CD4-positive, alpha-beta T cell treated with Interleukin-4 for 1 hour (primary cell): ENCODE measurements around the gene VSTM2B.
"Not testable (repeated sequence)": the region's sequence is repeated elsewhere in the genome, so short reads cannot be mapped to it uniquely, and the experiment has no call there.

ENCODE experiments used
- DNase-seq, 2 donors: peaks; one replicate each; pipeline ENCODE4 v3.0.0-alpha.2; 2020 to 2022

The VSTM2B gene

DNA sequence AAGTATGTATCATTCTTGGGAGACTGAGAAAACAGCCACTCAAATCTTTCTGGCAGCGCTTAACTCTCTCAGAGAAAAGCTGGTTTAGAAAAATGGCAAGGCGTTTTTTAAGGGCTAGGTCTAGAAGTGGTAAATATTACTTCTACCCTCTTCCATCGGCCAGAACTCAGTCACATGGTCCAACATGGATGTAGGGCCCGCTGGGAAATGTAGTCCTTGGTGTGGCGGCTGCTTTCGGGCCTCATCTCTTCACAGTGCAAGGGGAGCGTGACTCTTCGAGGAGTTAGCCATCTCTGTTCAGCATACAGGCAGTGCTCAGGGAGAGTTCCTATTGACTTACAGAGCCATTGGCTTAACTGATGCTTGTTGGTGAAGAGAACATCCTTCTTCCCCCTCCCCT lies 6.3 kb downstream of the VSTM2B start:
- DNase-seq, result no peak

DNA sequence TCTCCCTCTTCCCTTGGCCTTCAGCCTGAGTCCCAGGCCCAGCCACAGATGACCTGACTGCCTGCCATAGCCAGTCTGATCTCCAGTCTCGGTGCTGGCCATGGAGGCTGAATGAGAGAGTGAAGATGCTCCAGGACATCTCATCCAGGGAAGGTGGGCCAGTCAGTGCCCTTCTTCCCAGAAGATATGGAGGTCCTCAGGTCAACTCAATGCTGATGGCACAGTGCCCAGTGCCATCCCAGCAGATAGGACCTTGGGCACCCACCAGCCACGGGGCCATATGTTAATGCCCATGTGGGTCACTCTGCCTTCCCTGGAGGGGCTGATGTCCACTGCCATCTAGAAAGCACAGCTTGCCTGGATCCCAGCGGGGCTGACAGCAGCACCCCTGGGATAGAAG lies 7.2 kb downstream of the VSTM2B start:
- DNase-seq, result no peak

DNA sequence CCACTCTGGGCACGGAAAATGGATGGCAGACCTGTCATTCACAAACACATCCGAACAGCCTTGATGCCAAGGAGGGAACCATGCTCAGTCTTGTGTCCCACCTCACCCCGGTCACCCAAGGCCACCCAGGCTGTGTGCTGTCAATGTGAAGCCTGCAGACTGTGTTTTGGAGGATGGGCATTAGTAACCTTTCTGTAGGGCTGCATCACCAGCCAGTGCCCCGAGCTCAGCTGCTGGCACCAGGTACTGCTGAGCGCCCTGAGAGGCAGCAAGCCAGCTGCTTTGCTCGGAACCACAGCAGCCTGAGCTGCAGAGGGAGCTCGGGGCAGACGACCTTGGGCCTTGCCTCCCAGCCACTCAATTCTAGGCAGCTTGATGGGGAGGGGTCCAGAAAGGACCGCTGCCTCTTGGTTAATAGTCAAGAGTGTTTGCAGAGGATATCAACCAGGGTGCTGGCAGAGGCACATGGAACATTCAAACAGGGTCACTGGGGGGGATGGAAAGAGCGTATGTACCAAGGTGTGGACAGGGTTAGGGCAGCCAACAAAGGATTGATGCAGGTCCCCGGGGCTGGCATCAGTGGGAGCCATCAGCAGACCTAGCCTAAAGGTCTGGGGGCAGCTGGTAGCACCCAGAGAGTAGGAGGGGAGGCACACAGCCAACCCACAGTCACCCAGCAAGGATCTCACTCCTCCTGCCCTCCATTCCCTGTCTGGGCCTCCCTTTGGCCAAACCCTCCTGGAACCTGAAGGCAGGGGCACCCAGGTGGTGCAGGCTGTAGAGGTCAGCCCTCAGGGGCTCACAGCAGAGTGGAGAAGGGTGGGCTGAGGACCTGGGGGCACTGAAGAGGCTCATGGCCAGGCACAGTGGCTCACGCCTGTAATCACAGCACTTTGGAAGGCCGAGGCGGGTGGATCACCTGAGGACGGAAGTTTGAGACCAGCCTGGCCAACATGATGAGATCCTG lies 8.1 kb downstream of the VSTM2B start:
- no peak for DNase-seq

DNA sequence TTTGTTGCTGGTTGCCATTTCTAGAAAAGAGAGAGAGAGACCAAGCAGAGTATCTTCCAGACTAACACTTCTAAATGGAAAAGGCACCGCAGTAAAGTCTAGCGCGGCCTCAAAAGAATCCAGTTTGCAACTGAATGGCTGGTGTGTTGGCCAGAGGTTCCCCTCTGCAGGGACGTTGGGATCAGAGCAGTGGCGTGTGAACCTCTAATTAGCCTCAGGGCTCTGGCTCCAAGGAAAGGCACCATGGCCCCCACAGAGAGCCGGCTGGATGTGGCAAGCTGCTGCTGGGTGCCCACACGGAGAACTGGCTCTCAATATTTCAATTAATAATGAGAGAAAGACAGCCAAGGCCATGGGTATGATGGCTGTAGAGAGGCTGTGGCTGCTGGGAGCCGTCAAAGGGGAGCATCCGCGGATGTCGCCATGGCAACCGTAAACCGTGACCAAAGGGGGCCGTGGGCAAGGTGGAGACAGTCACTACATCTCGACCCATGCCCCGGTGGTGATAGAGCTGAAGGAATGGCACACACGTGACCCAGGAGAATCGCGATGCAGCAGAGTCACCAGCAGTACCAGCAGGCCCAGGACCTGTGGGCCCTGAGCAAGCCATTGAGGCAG lies 9.5 kb downstream of the VSTM2B start:
- no peak for DNase-seq

DNA sequence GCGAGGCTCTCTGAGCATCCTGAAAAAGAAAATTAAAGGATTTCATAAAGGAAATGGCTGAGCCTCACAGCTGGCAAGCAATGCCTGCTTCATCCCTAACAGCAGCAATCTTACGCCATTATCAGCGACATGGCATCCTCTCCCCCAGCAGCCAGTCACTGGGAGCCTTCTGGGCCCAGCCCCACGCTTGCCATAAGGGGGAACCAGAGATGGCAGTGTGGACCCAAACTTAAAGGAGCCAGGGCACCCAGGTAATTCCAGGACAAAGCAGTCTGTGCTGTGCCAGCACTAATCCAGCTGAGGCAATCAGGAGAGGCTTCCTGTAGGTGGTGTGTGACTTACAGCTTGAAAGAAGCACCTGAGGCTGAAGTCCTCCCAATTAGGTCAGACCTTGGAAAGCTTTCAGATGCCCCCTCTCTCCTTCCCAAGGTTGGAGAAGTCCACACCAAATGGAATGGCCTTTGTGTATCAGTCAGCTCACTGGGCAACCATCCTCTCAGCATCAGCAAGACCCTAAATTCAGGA lies 10.3 kb downstream of the VSTM2B start:
- DNase-seq, result no peak

DNA sequence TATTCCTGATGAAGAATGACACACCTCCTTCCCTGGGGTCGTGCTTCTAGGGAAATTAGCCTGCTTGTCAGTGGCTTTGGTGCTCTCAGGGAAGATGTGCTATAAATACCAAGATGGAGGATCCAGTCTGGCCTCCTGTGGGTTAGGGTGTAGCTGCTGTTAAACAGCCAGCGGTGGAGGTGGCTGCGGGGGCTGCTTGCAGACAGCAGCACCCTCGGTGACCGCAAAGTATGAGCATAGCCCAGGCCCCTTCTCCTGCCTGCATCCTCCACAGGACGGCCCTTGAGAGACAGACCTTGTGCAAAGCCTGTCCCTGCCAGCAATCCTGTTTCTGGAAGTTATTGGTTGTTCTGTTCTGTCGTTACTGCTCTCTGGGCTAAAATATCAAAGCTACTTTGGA lies 11.4 kb downstream of the VSTM2B start:
- DNase-seq, result no peak

DNA sequence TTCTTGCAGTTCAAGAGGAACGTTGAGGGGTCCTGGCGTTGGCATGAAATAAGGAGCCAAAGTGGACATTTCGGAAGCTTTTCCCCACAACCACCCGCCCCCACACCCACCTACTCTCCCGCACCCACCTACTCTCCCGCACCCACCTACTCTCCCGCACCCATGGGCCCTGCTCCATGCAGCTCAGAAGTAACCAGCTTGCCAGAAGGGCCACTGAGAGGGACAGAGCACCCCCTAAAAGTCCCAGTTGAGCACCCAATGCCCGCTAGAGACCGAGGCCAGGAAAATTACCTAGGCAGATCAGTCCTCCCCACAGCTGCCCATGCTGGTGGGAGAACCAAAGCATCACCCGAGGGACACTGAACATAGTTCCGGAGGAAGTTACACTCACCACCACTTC lies 11.8 kb downstream of the VSTM2B start:
- no peak for DNase-seq

DNA sequence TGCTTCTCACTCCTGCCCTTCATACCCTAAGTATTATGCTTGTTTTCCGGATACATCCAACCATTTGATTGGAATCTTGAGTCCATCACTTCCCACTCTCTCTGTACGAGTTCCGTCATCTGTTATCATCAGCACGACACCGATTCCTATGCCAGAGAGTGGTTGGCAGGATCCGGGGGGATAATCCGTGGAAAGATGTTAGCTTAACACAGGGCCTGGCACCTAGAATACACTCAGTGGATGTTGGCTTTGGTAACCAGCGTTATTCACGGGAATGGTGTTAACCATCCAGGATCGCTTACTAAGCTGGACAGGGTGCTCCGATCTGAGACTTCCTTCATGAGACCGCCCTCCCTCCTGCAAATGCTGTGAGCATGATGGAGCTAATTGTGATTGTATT lies 12.4 kb downstream of the VSTM2B start:
- DNase-seq, result no peak

DNA sequence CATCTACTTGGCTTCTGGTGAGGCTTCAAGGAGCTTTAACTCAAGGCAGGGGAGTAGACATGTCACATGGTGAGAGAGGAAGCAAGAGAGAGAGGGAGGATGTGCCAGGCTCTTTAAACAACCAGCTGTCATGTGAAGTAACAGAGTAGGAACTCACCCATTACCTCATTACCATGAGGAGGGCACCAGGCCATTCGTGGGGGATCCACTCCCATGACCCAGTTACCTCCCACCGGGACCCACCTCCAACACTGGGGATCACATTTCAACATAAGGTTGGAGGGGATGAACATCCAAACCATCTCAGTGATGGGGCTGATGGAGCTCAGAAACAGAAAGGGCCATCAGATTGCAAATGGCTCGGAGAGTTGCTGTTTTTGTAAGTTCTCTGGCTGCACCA lies 12.9 kb downstream of the VSTM2B start:
- no peak for DNase-seq

DNA sequence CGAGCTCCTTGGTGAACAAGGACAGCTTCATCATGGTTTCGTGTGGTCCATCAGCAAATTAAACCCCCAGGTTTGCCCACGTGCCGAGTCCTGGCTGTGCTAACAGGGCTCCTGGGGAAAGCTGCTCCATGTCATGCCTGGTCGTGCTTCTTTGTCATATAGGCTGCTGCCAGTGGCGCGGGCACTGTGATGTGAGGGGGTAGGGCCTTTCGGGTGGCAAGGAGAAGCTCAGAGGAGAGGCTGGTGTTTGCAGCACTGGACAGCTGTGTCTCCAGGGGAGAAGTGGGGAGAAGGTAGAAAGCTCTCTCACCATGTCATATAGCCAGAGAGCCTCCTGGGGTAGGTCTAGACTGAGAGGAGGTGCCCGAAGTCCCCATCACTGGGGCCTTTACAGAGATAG lies 13.3 kb downstream of the VSTM2B start:
- DNase-seq, result no peak

DNA sequence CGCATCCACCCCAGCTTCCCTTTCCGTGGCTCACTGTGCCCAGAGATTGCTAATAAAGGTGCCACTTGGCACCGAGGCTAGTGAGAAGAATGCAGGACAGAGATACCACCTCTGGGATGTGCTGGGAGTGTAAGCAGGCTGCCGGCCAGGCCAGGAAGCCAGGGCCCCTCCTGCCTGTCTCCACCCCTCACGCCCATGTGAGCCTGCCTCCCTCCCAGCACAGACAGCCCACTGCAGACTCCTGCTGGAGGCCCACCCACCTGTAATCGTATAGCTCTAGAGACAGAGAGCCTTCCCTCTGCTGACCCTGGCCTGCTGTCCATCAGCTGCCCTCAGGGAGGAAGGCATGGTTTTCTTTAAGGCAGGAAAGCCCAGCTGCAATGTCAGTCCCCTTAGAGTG lies 13.9 kb downstream of the VSTM2B start:
- DNase-seq, result no peak

DNA sequence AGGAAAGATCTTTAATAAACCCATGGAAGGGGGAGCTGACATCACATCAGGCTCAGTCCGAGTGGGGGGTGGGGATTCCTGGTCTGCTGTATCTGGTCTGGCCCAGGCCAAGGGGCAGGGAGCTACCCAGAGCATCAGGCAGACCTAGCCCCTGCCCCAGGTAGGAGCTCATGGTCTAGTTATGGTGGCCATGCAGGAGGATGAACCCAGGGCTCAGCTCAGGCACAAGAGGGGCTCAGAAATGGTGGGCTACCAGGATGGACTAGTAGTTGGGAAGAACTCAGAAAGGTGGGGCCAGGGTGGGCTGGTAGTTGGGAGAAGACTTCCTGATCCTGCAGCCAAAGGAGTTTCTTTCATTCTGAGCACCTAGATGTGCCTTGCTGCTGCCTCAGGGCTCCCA lies 14.3 kb downstream of the VSTM2B start:
- DNase-seq, result no peak

DNA sequence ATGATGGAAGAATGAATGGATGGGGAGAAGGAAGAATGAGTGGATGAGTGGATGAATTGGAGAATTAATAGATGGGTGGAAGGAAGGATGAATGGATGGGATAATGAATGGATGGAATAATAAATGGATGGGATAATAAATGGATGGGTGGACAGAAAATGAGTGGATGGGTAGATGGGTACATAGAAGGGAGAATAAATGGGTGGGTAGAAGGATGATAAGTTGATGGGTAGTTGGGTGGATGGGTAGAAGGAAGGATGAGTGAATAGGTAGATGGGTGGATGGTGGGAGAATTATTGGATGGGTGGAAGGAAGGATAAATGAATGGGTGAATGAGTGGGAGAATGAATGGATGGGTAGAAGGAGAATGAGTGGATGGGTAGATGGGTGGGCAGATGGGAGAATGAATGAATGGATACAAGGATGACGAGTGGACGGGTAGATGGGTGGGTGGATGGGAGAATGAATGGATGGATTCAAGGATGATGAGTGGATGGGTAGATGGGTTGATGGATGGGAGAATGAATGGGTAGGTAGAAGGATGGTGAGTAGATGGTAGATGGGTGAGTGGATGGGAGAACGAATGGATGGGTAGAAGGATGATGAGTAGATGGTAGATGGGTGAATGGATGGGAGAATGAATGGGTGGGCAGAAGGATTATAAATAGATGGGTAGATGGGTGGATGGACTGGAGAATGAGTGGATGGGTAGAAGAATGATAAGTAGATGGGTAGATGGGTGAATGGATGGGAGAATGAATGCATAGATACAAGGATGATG lies 15.9 kb downstream of the VSTM2B start:
- DNase-seq, result no peak

DNA sequence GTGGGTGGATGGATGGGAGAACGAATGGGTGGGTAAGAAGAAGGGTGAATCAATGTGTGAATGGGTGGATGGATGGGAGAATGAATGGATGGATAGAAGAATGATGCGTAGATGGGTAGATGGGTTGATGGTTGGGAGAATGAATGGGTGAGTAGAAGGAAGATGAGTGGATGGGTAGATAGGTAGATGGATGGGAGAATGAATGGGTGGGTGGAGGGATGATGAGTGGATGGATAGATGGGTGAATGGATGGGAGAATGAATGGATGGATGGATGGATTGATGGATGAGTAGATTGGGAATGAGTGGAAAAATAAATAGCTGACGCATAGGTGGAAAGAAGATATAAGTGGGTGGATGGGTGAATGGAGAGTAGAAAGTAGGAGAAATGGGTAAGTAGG lies 16.5 kb downstream of the VSTM2B start:
- no peak for DNase-seq

DNA sequence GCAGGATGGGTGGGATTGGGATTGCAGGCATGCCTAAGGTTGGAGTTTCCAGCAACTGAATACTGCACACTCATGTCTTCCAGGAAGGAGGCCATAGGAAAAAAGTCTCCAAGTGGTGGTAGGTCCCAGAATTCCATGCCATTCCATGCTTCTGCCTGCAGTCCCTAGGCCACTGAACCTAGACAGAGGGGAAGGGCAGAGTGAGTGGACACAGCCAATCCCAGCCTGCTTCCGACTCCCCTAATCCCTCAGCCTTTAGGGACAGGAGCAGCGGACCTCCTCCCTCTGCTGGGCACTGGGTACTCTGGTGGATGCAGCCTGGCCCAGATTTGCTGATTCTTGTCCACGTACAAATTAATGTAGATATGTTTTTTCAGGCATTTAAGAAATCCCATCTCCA lies 17.0 kb downstream of the VSTM2B start:
- no peak for DNase-seq

DNA sequence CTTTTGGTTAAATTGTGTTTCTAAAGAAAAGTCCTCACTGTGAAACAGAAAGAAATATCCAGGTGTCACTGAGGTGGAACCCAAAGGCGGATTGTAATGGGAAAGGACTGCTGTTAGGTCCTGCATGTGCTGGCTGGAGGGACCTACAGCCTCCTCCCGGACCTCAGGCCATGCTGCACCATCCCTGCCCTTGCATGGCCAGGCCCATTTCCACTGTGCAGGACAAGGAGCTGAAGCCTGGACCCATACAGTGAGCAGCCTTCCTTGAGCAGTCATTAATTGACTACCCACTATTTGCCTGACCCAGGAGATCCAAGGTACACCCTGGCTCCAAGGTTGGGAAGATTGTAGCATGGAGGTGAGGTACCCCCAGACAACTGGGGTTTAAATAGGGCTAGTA lies 17.6 kb downstream of the VSTM2B start:
- no peak for DNase-seq

DNA sequence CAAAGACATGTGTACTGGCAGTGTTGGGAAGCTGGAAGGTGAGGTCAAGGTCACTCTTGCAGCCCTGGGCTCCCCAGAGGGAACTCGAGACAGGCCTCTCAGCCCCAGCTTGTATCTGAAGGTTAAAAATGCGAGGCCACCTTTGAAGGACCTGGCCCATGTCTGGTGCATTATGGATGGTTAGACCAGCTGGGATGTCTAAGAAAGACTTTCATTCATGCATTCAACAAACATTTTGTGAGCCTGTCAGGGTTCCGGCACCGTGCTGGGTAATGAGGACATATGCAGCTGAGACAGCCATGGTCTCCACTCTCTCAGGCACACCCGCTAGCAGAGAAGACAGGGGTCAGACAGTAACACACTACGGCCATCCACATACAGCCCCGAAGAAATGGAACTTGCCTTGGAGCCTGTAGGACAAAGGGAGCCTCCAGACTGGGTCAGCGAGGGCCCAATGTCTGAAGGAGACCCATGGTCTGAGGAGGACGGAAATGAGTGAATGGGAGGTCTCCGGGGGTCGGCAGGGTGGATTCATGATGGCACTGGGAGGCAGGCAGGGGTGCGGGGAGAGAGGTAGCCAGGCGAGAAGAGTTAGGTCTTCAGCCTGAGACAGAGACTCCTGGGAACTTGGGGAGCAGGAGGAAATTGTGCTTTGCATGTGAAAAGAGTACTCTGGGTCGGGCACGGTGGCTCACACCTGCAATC lies 19.0 kb downstream of the VSTM2B start:
- no peak for DNase-seq

DNA sequence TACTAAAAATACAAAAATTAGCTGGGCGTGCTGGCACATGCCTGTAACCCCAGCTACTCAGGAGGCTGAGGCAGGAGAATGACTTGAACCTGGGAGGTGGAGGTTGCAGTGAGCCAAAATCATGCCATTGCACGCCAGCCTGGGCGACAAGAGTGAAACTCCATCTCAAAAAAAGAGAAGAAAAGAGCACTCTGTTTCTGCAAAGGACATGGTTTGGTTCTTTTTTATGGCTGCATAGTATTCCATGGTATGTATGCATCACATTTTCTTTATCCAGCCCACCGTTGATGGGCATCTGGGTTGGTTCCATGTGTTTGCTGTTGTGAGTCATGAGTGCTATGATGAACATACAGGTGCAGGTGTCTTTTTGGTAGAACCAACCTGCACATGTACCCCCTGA lies 19.7 kb downstream of the VSTM2B start:
- DNase-seq, result not testable (repeated sequence)

DNA sequence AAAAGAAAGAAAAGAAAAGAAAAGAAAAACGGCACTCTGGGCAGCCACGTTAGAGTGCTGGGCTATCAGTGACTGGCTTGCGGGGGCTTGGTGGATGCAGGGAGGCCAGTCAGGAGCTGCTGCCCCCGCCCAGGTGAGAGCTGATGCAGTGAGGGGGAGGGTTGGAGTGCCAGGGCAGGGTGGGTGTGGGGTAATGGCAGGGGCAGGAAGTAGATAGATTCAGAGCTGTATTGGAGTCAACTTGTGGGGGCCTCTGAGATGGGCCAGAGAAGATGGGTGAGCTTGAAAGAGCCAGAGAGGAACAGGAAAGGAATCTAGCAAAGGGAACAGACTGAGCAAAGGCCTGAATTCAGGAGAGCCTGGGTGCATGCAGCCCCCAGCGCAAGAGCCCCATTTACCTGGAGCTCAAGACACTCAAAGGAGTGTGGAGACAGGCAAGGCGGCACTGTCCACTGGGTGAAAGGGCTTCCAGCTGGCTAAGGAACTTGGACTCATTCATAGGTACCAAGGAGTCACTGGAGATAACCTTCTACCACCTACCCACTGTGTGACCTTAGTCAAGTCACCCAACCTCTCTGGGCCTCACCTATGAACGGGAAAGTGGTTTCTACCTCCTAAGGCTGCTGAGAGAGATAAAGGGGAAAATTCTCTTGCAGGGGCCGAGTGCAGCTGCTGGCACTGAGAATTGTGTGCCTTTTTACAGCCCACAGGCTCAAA lies 20.2 kb downstream of the VSTM2B start:
- DNase-seq, result no peak

DNA sequence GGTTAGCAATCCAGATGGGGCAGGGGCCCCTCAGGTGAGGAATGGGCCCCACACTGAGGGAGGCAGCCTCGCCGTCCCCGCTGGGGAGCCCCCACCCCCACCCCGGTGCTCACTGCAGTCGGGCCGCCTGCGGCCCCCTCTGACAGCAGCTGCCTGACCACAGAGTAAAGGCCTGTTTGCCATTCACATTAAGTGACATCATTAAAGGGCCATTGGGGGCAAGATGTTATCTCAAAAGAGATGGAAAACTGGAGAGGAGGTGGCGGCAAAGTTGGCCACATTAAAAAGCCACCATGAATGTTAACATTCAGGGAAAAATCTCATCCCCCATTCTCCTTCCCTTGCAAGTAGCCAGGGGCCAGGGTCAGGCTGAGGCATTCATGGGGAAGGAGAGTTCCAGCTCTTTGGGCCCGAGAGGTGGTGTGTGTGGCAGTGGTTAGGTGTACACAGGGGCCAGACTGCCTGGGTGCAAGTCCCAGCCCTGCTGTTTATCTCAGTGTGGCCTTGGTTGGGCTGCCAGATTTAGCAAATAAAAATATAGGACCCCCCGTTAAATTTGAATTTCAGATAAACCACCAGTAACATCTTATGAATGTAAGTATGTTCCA lies 20.9 kb downstream of the VSTM2B start:
- DNase-seq, result no peak

DNA sequence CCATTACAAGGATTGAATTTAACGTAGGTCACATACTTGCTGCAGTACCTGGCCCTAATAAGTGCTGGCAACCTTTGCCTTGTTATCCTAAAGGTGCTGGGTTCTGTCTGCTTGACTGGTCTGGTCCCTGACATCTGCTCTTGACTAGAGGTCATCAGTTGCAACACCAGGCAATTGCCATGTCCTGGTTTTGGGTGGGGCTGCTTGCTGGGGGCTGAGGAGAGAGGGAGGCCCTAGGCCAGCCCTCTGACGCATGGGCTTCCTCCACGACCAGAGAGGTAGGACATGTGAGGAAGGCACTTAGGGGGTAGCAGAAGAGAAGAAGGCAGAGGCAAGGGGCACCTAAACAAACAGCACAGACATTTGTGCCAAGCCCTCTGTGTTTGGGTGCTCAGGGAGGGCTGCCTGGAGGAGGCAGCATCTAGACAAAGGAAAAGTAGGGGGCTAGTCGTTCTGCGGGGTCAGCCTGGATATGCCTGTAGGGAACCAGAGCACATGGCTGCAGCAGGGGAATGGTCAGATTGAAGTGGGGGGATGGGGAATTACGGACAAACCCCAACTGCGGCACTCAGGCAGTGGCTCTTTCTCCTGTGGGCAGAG lies 21.7 kb downstream of the VSTM2B start:
- no peak for DNase-seq
